ENCODE measurements around the gene ACVR1B. TPM values are rescaled to one million over a fixed set of nuclear protein-coding genes. Genes with fewer than 3 reads are reported as not detected.

ACVR1B gene
- total RNA-seq, 1 donor, result 10.5 TPM

DNA sequence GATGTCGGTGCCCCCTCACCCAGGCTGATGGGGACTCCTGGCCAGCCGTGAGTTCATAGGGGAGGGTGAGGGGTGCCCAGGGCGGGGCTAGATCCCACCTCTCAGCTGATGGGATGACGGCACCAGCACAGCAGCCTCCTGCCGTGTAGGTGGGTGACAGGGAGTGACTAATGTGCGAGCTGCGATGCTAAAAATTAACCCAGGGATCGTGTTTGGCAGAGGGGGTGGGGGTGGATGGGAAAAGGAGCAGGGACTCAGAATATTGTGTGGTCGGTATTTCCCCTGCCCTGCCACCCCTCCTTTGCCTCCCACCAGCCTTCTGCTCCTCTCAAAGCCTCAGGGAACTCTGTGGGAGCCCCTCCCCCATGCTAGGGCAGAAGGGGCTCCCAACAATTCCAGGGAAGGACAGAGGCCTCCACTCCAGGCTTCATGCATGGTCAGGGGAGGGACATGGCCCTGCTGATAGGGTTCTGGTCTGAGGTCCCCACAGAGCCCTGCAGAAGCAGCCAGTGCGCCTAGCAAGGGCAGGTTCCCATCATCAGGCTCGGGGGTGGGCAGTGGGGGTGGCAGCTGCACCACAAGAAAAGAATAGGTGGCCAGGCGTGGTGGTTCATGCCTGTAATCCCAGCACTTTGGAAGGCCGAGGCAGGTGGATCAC lies 67.7 kb downstream of the ACVR1B start:
- no peak overlapping the region for H2AFZ ChIP-seq (ENCODE audit: low read length)
- no peaks in the 10 kb centered on the region for H3K79me2 ChIP-seq (ENCODE audit: insufficient read depth, low read length)
- no peak overlapping the region for H3K4me3 ChIP-seq (ENCODE audit: insufficient read depth, low read length)
- H3K27me3 ChIP-seq (ENCODE audit: insufficient read depth, low read length), result peaks cover 10% of the 10 kb centered on the region
- no peaks in the 10 kb centered on the region for H3K36me3 ChIP-seq (ENCODE audit: insufficient read depth, low read length)
- H3K4me2 ChIP-seq (ENCODE audit: insufficient read depth, low read length), result no peak overlapping the region
- DNase-seq (ENCODE audit: insufficient read length, low spot score, missing footprints), result peak; percentile 69
- peaks cover 4% of the 10 kb centered on the region for H3K4me1 ChIP-seq (ENCODE audit: insufficient read depth, low read length)
- H3K27ac ChIP-seq (ENCODE audit: low read depth, low read length), result no peak overlapping the region
- no peaks in the 10 kb centered on the region for H3K9me3 ChIP-seq (ENCODE audit: low read depth, low read length)
- H4K20me1 ChIP-seq (ENCODE audit: insufficient read depth, low read length), result no peaks in the 10 kb centered on the region
- TF ChIP-seq, protein P1, sequence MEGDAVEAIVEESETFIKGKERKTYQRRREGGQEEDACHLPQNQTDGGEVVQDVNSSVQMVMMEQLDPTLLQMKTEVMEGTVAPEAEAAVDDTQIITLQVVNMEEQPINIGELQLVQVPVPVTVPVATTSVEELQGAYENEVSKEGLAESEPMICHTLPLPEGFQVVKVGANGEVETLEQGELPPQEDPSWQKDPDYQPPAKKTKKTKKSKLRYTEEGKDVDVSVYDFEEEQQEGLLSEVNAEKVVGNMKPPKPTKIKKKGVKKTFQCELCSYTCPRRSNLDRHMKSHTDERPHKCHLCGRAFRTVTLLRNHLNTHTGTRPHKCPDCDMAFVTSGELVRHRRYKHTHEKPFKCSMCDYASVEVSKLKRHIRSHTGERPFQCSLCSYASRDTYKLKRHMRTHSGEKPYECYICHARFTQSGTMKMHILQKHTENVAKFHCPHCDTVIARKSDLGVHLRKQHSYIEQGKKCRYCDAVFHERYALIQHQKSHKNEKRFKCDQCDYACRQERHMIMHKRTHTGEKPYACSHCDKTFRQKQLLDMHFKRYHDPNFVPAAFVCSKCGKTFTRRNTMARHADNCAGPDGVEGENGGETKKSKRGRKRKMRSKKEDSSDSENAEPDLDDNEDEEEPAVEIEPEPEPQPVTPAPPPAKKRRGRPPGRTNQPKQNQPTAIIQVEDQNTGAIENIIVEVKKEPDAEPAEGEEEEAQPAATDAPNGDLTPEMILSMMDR (IDR thresholded peaks at IDR 0.05; ENCODE audit: extremely low read depth, low read depth, low read length), result no peak

DNA sequence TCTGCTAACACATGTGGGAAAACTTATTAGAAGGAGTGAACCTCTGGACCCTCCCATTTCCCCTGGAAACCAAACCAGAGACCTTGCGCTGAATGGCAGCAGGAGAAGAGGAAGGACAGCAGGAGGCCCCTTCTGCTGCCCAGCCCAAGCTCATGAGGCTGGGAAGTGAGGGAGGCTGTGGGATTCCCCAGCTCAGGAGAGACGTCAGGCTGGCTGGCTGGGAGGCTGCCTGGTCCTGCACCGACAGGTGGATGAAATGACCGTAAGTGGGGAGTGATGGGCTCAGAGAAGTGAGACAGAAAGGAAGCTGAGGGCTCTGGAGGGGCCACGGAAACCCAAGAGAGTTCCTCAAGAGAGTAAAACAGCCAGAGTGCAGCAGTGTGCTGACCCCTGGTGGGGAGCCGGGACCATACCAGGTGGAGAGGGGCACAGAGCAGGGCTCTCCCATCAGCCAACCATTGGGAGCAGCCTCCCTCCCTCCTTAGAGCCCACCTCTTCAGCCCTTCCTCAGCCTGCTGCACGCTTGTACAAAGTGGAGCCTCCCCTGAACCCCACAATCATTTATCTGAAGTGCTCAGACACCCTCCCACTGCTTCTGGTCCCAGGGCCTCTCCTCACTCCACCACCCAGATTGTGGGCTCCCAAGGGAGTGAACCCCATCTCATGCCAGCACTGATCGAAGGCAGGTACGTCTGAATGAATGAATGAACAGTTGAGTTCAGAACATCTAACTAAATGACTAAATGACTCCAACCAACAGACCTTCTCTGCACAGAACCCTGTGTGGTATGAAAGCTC lies 69.2 kb downstream of the ACVR1B start:
- Histone ChIP-seq H3K27ac (ENCODE audit: low read depth, low read length) (no peak overlapping the region), H3K36me3 (ENCODE audit: insufficient read depth, low read length) (no peaks in the 10 kb centered on the region), H3K9me3 (ENCODE audit: low read depth, low read length) (no peaks in the 10 kb centered on the region), H2AFZ (ENCODE audit: low read length) (no peak overlapping the region), H3K4me1 (ENCODE audit: insufficient read depth, low read length) (peaks cover 4% of the 10 kb centered on the region), H3K4me2 (ENCODE audit: insufficient read depth, low read length) (no peak overlapping the region), H3K79me2 (ENCODE audit: insufficient read depth, low read length) (no peaks in the 10 kb centered on the region), H3K27me3 (ENCODE audit: insufficient read depth, low read length) (peaks cover 10% of the 10 kb centered on the region), H4K20me1 (ENCODE audit: insufficient read depth, low read length) (no peaks in the 10 kb centered on the region), H3K4me3 (ENCODE audit: insufficient read depth, low read length) (no peak overlapping the region)
- DNase-seq (ENCODE audit: insufficient read length, low spot score, missing footprints), result peak; percentile 95
- TF ChIP-seq, protein P1 (IDR thresholded peaks at IDR 0.05; ENCODE audit: extremely low read depth, low read depth, low read length), result peak; percentile 71

DNA sequence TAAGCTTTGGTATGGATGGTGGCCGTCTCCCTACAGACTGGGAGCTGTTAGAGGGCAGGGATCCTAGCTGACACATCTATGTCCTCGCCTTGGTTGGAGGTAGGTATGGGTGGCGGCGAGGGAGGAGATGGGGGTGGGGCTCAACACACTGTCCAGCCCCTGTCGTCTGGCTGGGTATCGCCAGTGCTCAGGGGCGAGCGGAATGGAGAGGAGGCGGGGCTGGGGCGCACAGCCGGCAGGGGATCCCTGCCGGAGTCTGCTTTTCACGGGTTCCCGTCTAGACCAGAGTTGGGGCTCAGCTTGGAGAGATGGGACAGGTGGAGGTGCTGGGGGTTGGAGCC lies 71.3 kb downstream of the ACVR1B start:
- DNase-seq (ENCODE audit: insufficient read length, low spot score, missing footprints), result peak; percentile 88
- H3K27ac ChIP-seq (ENCODE audit: low read depth, low read length), result no peak overlapping the region
- H3K4me1 ChIP-seq (ENCODE audit: insufficient read depth, low read length), result peaks cover 9% of the 10 kb centered on the region
- peak overlapping the region; percentile 90 for H3K4me2 ChIP-seq (ENCODE audit: insufficient read depth, low read length)
- H2AFZ ChIP-seq (ENCODE audit: low read length), result no peak overlapping the region
- H3K36me3 ChIP-seq (ENCODE audit: insufficient read depth, low read length), result no peaks in the 10 kb centered on the region
- H4K20me1 ChIP-seq (ENCODE audit: insufficient read depth, low read length), result no peaks in the 10 kb centered on the region
- H3K79me2 ChIP-seq (ENCODE audit: insufficient read depth, low read length), result no peaks in the 10 kb centered on the region
- peaks cover 10% of the 10 kb centered on the region for H3K27me3 ChIP-seq (ENCODE audit: insufficient read depth, low read length)
- TF ChIP-seq, protein P1 (IDR thresholded peaks at IDR 0.05; ENCODE audit: extremely low read depth, low read depth, low read length), result no peak
- no peaks in the 10 kb centered on the region for H3K9me3 ChIP-seq (ENCODE audit: low read depth, low read length)
- peak overlapping the region; percentile 72 for H3K4me3 ChIP-seq (ENCODE audit: insufficient read depth, low read length)

All from osteoblast (primary cell).